Activated B cell treated with CpG ODN at 0.5 μM for 24 hours (primary cell): Measurements from ENCODE around the gene HSD11B2. TPM values are rescaled to one million over a fixed set of nuclear protein-coding genes. Genes with fewer than 3 reads are reported as not detected.

Source experiments
- ATAC-seq: fragments of 200-7000 bp; cut with Tn5 transposase; one replicate; pipeline ENCODE4 v1.10.0; 2021; ENCODE audit warnings: low read depth, mild to moderate bottlenecking, moderate library complexity
- CTCF ChIA-PET: fragments of 350-600 bp; sonication (Branson Sonifier 250); formaldehyde crosslinking; loops from one replicate; lab custom pipeline; 2021; ENCODE audit warnings: antibody characterized with exemption; lab: Charles Lee
- POLR2A ChIA-PET: fragments of 350-600 bp; sonication (Branson Sonifier 250); formaldehyde crosslinking; loops from one replicate; lab custom pipeline; 2021; ENCODE audit warnings: antibody characterized with exemption; lab: Charles Lee
- DNase-seq: peaks from one replicate; pipeline ENCODE4 v3.0.0; 2022
- H3K27ac Mint-ChIP-seq: one replicate; pipeline ENCODE4 v1.8.0; 2020; ENCODE audit warnings: mixed read lengths
- H3K27me3 Mint-ChIP-seq: one replicate; pipeline ENCODE4 v1.8.0; 2021; ENCODE audit warnings: mixed read lengths
- H3K36me3 Mint-ChIP-seq: one replicate; pipeline ENCODE4 v1.8.0; 2021; ENCODE audit warnings: low read depth, mixed read lengths
- H3K4me1 Mint-ChIP-seq: one replicate; pipeline ENCODE4 v1.8.0; 2021; ENCODE audit warnings: mixed read lengths
- H3K4me3 Mint-ChIP-seq: one replicate; pipeline ENCODE4 v1.8.0; 2020; ENCODE audit warnings: mild to moderate bottlenecking, mixed read lengths
- H3K9me3 Mint-ChIP-seq: one replicate; pipeline ENCODE4 v1.8.0; 2020; ENCODE audit warnings: mixed read lengths
- CTCF ChIP-seq: fragments of 200-600 bp; IDR thresholded peaks from one replicate; pipeline ENCODE4 v1.8.0; 2022; ENCODE audit warnings: antibody characterized with exemption, mild to moderate bottlenecking
- intact Hi-C: fragments of 100-400 bp; cut with micrococcal nuclease; formaldehyde crosslinking; loops from one replicate; pipeline ENCODE4 v1.15.1; 2024
- total RNA-seq: library from RNA; stranded (reverse); gene quantifications from 2 replicates; pipeline ENCODE4 v1.2.3, GENCODE V29; 2022

Gene HSD11B2
- total RNA-seq, 1 donor from 2014 or later: 0.49 TPM

DNA sequence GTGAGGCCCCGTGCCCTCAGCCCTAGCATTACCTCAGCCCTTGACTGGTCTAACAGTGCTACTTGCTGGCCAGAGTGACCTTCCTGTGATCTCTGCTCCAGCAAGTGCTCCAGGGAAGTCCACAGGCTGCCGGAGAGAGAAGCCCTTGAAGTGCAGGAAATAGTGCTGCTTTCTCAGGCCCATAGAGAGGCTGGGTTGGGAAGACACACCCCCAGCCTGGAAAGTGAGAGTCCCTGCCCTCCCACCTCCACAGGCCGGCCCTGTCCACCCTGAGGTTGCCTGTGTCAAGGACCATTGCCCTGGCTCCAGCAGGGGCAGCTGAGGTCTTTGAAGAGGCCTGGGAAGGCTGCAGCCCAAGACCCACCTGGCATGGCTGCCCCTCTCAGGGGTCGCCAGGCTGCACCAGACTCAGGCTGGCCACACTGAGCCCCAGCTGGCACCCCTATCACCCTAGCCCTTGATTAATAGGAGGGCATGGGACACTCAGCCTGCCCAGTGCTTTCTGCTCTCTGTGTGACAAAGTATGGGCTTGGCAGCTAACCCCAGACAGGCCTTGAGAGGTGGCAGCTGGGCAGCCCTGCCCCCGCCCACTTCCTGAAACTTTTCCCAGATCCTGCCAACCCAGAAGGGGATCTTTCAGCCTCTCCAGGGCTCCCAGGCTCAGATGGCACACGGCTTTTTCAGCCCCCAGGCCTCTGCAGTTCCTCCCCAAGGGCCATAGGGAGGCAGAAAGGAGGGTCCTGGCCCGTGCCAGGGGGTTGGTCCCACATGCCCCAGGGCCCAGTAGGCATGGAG lies 28.3 kb downstream of the HSD11B2 start:
- Mint-ChIP-seq H3K36me3 (peaks cover 41% of the 10 kb centered on the region), H3K4me1 (peaks cover 7% of the 10 kb centered on the region), H3K4me3 (no peak overlapping the region), H3K9me3 (no peaks in the 10 kb centered on the region), H3K27ac (no peak overlapping the region), H3K27me3 (no peaks in the 10 kb centered on the region)
- ATAC-seq (no peak), DNase-seq (no peak)
- intact Hi-C loops: no loop called here
- POLR2A ChIA-PET: no interaction called here
- CTCF ChIA-PET: interaction anchor here (1.5 kb wide), 1 partner anchor 13 kb away, joined by 3 read pairs; no protein-coding TSS in a partner anchor
- no peak for TF ChIP-seq CTCF

- CTCF ChIA-PET: no interaction called here
- Mint-ChIP-seq H3K36me3 (peaks cover 38% of the 10 kb centered on the region), H3K27ac (no peak overlapping the region), H3K4me3 (no peak overlapping the region), H3K4me1 (peaks cover 9% of the 10 kb centered on the region), H3K9me3 (no peaks in the 10 kb centered on the region), H3K27me3 (no peaks in the 10 kb centered on the region)
- ATAC-seq (no peak), DNase-seq (no peak)
- no peak for TF ChIP-seq CTCF
- intact Hi-C loops: no loop called here
- POLR2A ChIA-PET: no interaction called here
Measured at GRCh38 chr16:67459861-67460150, 28.9 kb downstream of the HSD11B2 start.

DNA sequence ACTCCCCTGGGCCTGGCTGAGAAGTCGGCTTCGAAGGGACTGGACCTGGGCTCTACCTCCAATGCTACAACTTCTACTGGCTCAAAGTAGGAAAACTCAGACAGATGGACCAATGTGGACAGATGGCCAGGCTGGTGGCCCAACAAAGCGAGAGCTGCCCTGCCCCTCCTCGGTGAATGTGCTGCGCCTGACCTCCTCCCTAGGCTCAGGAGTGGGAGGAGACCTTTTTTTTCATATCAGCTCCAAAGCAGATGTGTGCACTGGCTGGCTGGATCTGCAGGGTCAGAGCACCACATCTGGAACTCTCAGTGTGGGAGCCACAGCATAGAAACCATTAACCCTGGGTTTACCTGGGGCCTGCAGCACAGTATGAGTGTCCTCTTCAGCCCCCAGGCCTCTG lies 29.2 kb downstream of the HSD11B2 start:
- H3K9me3 Mint-ChIP-seq: no peaks in the 10 kb centered on the region
- H3K27ac Mint-ChIP-seq: no peak overlapping the region
- no peaks in the 10 kb centered on the region for H3K27me3 Mint-ChIP-seq
- CTCF ChIA-PET: no interaction called here
- no peak for TF ChIP-seq CTCF
- no peak for ATAC-seq
- no peak overlapping the region for H3K4me3 Mint-ChIP-seq
- intact Hi-C loops: no loop called here
- peaks cover 13% of the 10 kb centered on the region for H3K4me1 Mint-ChIP-seq
- peaks cover 35% of the 10 kb centered on the region for H3K36me3 Mint-ChIP-seq
- no peak for DNase-seq
- POLR2A ChIA-PET: no interaction called here

DNA sequence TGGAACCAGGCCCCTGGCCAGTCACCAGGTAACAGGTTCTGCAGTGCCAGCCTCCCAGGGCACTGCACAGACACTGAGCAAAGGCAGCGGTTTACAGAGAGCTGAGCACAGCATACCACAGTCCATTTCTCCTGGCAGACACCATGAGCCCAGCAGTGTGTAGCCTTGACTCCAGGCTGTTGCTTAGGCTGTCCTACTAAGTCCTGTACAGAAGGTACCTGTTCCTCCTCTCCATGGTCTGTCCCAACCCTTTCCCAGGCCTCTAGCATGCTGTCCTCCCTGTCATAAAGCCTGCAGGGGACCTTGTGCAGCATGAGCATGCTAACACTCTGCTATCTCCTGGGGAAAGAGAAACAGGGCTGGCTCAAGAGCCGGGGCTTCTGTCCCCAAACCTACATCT lies 30.0 kb downstream of the HSD11B2 start:
- Mint-ChIP-seq H3K4me3 (no peak overlapping the region), H3K27ac (no peak overlapping the region), H3K4me1 (peaks cover 21% of the 10 kb centered on the region), H3K9me3 (no peaks in the 10 kb centered on the region), H3K36me3 (peaks cover 36% of the 10 kb centered on the region), H3K27me3 (no peaks in the 10 kb centered on the region)
- intact Hi-C loops: no loop called here
- TF ChIP-seq CTCF: no peak
- no peak for ATAC-seq
- POLR2A ChIA-PET: no interaction called here
- CTCF ChIA-PET: no interaction called here
- no peak for DNase-seq

- Mint-ChIP-seq H3K27me3 (no peaks in the 10 kb centered on the region), H3K36me3 (peaks cover 31% of the 10 kb centered on the region), H3K4me3 (no peak overlapping the region), H3K27ac (no peak overlapping the region), H3K4me1 (peaks cover 24% of the 10 kb centered on the region), H3K9me3 (no peaks in the 10 kb centered on the region)
- ATAC-seq (no peak), DNase-seq (no peak)
- intact Hi-C loops: no loop called here
- ChIA-PET CTCF (no interaction called here), POLR2A (interaction anchor here (0.6 kb wide), 2 partner anchors 9 to 557 kb away, joined by 4 read pairs; no protein-coding TSS in a partner anchor)
- TF ChIP-seq CTCF: no peak
Measured at GRCh38 chr16:67461600-67462278, 30.8 kb downstream of the HSD11B2 start.
